Tibial nerve (tissue), 4 donors: ENCODE data around the gene SEC24D. TPM values are rescaled to one million over a fixed set of nuclear protein-coding genes. Genes with fewer than 3 reads are reported as not detected.

ENCODE experiments used
- DNase-seq, 2 donors: peaks; one replicate each; pipeline ENCODE4 v3.0.0-alpha.2; 2019; ENCODE audit warnings: low spot score in 2 of 2
- H3K27ac ChIP-seq, 4 donors: fragments of 200-600 bp; sonication (generic) in 3 of 4; one replicate each; pipeline ENCODE4 v1.5.1; 2017 to 2019; ENCODE audit warnings: mild to moderate bottlenecking in 1 of 4
- H3K27me3 ChIP-seq, 2 donors: fragments of 200-600 bp; sonication (generic) in 1 of 2; one replicate each; pipeline versions ENCODE4 v1.5.1 to v1.6.0; 2017 to 2019
- H3K36me3 ChIP-seq, 3 donors: fragments of 200-600 bp; sonication (generic); one replicate each; pipeline ENCODE4 v1.5.1; 2018 to 2019
- H3K4me1 ChIP-seq, 4 donors: fragments of 200-600 bp; sonication (generic) in 3 of 4; one replicate each; pipeline ENCODE4 v1.5.1; 2017 to 2019
- H3K4me3 ChIP-seq, 4 donors: fragments of 200-600 bp; sonication (generic) in 3 of 4; one replicate each; pipeline ENCODE4 v1.5.1; 2017 to 2019; ENCODE audit warnings: mild to moderate bottlenecking in 1 of 4, moderate library complexity in 1 of 4
- H3K9me3 ChIP-seq, 4 donors: fragments of 200-600 bp; sonication (generic) in 3 of 4; one replicate each; pipeline ENCODE4 v1.5.1; 2017 to 2019
- EP300 ChIP-seq, 2 donors: sonication (generic); formaldehyde crosslinking; IDR thresholded peaks; one replicate each; pipeline ENCODE4 v1.6.1; 2017; ENCODE audit warnings: antibody characterized with exemption in 2 of 2, mild to moderate bottlenecking in 1 of 2
- POLR2A ChIP-seq, 2 donors: fragments of 450-650 bp; IDR thresholded peaks; one replicate each; pipeline ENCODE4 v1.6.1; 2017; ENCODE audit warnings: antibody characterized with exemption in 2 of 2, mild to moderate bottlenecking in 2 of 2, moderate library complexity in 2 of 2
- WGBS, 2 donors: methylation state at CpG; one replicate each; pipeline ENCODE4 v1.1.5; 2018; 5-methylcytosine and 5-hydroxymethylcytosine counted together
- total RNA-seq, 4 donors: library from RNA; depleted of rRNA; stranded (reverse); fragments of >200 nt; gene quantifications; one replicate each; pipeline ENCODE4 v1.1.0, GENCODE V29; 2016
- TF ChIP-seq, protein P1 (sequence below), 5 experiments: fragments of 200-600 bp in 3 of 5; fragments of 450-650 bp in 2 of 5; sonication (generic) in 3 of 5; IDR thresholded peaks; one replicate each; pipeline ENCODE4 v1.5.1; 2016 to 2019; ENCODE audit warnings: antibody characterized with exemption in 5 of 5, mild to moderate bottlenecking in 3 of 5, moderate library complexity in 2 of 5

Gene SEC24D
- total RNA-seq, 4 donors from 2014 or later = 24.0 to 54.6 (median 34.0) TPM

DNA sequence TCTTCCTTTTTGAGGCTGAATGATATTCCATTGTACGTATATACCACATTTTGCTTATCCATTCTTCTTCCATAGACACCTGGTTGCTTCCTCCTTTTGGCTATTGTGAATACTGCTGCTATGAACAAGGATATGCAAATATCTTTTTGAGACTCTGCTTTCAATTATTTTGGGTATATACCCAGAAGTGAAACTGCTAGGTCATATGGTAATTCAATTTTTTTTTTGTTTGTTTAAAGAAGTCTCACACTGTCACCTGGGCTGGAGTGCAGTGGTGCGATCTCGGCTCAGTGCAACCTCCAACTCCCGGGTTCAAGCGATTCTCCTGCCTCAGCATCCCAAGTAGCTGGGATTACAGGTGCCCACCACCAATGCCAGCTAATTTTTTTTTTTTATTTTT lies 75.4 kb downstream of the SEC24D start:
- no peak for TF ChIP-seq EP300 (IDR thresholded peaks at IDR 0.05)
- no peak for TF ChIP-seq POLR2A (IDR thresholded peaks at IDR 0.05)
- TF ChIP-seq, protein P1, sequence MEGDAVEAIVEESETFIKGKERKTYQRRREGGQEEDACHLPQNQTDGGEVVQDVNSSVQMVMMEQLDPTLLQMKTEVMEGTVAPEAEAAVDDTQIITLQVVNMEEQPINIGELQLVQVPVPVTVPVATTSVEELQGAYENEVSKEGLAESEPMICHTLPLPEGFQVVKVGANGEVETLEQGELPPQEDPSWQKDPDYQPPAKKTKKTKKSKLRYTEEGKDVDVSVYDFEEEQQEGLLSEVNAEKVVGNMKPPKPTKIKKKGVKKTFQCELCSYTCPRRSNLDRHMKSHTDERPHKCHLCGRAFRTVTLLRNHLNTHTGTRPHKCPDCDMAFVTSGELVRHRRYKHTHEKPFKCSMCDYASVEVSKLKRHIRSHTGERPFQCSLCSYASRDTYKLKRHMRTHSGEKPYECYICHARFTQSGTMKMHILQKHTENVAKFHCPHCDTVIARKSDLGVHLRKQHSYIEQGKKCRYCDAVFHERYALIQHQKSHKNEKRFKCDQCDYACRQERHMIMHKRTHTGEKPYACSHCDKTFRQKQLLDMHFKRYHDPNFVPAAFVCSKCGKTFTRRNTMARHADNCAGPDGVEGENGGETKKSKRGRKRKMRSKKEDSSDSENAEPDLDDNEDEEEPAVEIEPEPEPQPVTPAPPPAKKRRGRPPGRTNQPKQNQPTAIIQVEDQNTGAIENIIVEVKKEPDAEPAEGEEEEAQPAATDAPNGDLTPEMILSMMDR (IDR thresholded peaks at IDR 0.05) = no peak
- H3K27me3 ChIP-seq = no peaks in the 10 kb centered on the region
- 95 to 97% methylated on average over 5 of the region's 5 CpGs for WGBS, 2 donors
- peaks cover 0 to 12% (median 0%) of the 10 kb centered on the region in 3 donors for H3K36me3 ChIP-seq
- H3K9me3 ChIP-seq = no peaks in the 10 kb centered on the region
- no peak for DNase-seq
- H3K4me1 ChIP-seq = peaks cover 0 to 100% (median 30%) of the 10 kb centered on the region in 4 donors
- H3K27ac ChIP-seq = no peak overlapping the region
- H3K4me3 ChIP-seq = no peak overlapping the region

GRCh38 chr4:118760092-118760491 lies 75.8 kb downstream of the SEC24D start:
- Histone ChIP-seq H3K27ac (peak overlapping the region in 1 of 4 donors; percentile 10), H3K4me3 (no peak overlapping the region), H3K9me3 (no peaks in the 10 kb centered on the region), H3K4me1 (peaks cover 0 to 100% (median 30%) of the 10 kb centered on the region in 4 donors), H3K27me3 (no peaks in the 10 kb centered on the region), H3K36me3 (peaks cover 0 to 12% (median 0%) of the 10 kb centered on the region in 3 donors)
- 86 to 87% methylated on average over 3 of the region's 3 CpGs for WGBS, 2 donors
- no peak for DNase-seq
- TF ChIP-seq, protein P1 (IDR thresholded peaks at IDR 0.05) = no peak
- TF ChIP-seq POLR2A (IDR thresholded peaks at IDR 0.05) (no peak), EP300 (IDR thresholded peaks at IDR 0.05) (no peak)

DNA sequence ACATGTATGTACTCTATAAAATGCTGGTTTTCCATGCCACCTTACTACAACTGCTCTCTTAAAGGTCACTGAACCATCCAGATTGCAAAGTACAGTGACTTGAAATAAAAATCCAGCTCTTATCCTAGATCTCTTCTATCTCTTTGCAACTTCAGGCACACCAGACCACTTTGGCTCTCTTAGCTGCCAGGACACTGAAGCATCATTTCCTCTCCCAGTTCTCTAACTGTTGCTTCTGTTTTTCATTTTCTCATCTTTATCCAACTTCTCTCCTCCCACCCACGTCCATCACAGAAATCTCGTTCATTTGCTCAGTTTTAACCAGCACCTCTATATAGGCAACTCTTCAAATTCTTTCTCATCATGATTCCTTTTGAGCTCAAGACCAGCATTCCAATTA lies 76.4 kb downstream of the SEC24D start:
- WGBS, 2 donors = 50 to 65% methylated on average over 2 of the region's 2 CpGs
- H3K4me3 ChIP-seq = no peak overlapping the region
- H3K36me3 ChIP-seq = peaks cover 0 to 12% (median 0%) of the 10 kb centered on the region in 3 donors
- TF ChIP-seq, protein P1 (IDR thresholded peaks at IDR 0.05) = no peak
- TF ChIP-seq POLR2A (IDR thresholded peaks at IDR 0.05) (no peak), EP300 (IDR thresholded peaks at IDR 0.05) (no peak)
- no peaks in the 10 kb centered on the region for H3K27me3 ChIP-seq
- H3K4me1 ChIP-seq = peaks cover 0 to 100% (median 29%) of the 10 kb centered on the region in 4 donors
- H3K9me3 ChIP-seq = no peaks in the 10 kb centered on the region
- H3K27ac ChIP-seq = peak overlapping the region in 2 of 4 donors; percentile 10 to 83
- DNase-seq = no peak

DNA sequence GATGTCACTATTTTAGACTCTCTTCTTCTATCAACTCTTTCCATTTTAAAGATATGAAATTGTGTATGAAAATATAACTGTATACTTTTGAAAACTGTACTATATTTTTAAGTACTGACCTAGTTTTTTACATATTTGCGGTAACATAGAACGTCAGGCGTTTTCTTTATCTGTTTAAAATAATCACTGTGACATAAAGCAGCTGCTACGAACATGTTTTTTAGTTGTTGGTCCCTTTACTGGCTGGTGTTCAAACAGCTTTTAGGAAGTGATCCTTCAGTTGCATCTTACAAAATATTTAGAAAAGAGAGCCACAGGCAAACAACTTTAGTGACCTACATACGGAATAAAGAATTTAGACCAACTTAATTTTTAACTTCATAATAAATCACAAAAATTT lies 77.6 kb downstream of the SEC24D start:
- Histone ChIP-seq H3K4me1 (peaks cover 0 to 100% (median 28%) of the 10 kb centered on the region in 4 donors), H3K4me3 (no peak overlapping the region), H3K9me3 (no peaks in the 10 kb centered on the region), H3K36me3 (peaks cover 0 to 7% (median 0%) of the 10 kb centered on the region in 3 donors), H3K27ac (peak overlapping the region in 1 of 4 donors; percentile 83), H3K27me3 (no peaks in the 10 kb centered on the region)
- TF ChIP-seq, protein P1 (IDR thresholded peaks at IDR 0.05) = no peak
- no peak for TF ChIP-seq EP300 (IDR thresholded peaks at IDR 0.05)
- no peak for TF ChIP-seq POLR2A (IDR thresholded peaks at IDR 0.05)
- DNase-seq = no peak
- 51 to 61% methylated on average over 5 of the region's 5 CpGs for WGBS, 2 donors

DNA sequence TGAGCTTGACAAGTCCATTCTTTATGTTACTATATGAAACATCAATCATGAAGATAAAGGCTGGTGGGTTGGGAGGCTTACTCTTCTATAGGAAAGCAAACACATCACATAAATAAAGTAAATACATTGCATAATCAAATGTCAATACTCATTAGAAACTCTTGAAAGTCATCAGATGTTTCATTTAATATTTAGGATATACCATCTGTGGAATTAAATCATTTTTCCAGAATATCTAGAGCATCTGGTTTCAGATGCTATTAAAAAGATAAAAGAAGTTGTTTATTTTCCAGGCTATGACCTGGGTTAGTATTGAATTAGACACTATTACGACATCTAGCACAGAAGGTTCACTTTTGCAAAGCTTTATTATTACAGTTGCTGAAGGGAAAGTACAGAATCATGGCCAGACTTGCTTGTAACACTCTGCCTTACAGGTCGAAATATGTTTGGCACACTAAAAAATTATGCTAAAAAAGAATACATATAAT lies 78.1 kb downstream of the SEC24D start:
- Histone ChIP-seq H3K27me3 (no peaks in the 10 kb centered on the region), H3K4me1 (peaks cover 0 to 100% (median 24%) of the 10 kb centered on the region in 4 donors), H3K27ac (peak overlapping the region in 1 of 4 donors; percentile 83), H3K4me3 (no peak overlapping the region), H3K9me3 (no peaks in the 10 kb centered on the region), H3K36me3 (peaks cover 0 to 7% (median 0%) of the 10 kb centered on the region in 3 donors)
- 27 to 43% methylated on average over 2 of the region's 2 CpGs for WGBS, 2 donors
- DNase-seq = no peak
- TF ChIP-seq EP300 (IDR thresholded peaks at IDR 0.05) = peak in 1 of 2 donors; percentile 61
- TF ChIP-seq, protein P1 (IDR thresholded peaks at IDR 0.05) = no peak
